Measurements from ENCODE around the gene RAB31.
A peak's percentile ranks its signal among the peaks of the same experiment; 100 is the strongest.

Gene RAB31

GRCh38 chr18:9681217-9681616 lies 26.9 kb upstream of the RAB31 start:
- no peak overlapping the region for H2AFZ ChIP-seq (ENCODE audit: low read depth, low read length)
- DNase-seq (no peak), ATAC-seq (ENCODE audit: insufficient read depth, low read depth) (no peak)
- H3K9me3 ChIP-seq (ENCODE audit: insufficient read depth, low read length, severe bottlenecking): no peaks in the 10 kb centered on the region
- TF ChIP-seq EZH2 (IDR thresholded peaks at IDR 0.05; ENCODE audit: borderline replicate concordance, low read depth, low read length, severe bottlenecking) (no peak), CTCF (IDR thresholded peaks at IDR 0.05; ENCODE audit: borderline replicate concordance, extremely low read depth, low read length, poor library complexity, severe bottlenecking) (no peak)
- H3K36me3 ChIP-seq (ENCODE audit: insufficient read depth, low read length): no peaks in the 10 kb centered on the region
- H3K4me3 ChIP-seq (ENCODE audit: low read depth in 1 of 2, low read length in 2 of 2): no peak overlapping the region
- peaks cover 26% of the 10 kb centered on the region for H3K4me1 ChIP-seq (ENCODE audit: insufficient read depth, low read length)
- no peaks in the 10 kb centered on the region for H3K79me2 ChIP-seq (ENCODE audit: insufficient read depth, low read length)
- no peak overlapping the region for H3K27ac ChIP-seq (ENCODE audit: low read length)
- no peak overlapping the region for H3K4me2 ChIP-seq (ENCODE audit: insufficient read depth, low read length)
- no peaks in the 10 kb centered on the region for H3K27me3 ChIP-seq (ENCODE audit: insufficient read depth, low read length, poor library complexity)
- H4K20me1 ChIP-seq (ENCODE audit: insufficient read depth, low read length): no peaks in the 10 kb centered on the region
- H3K9ac ChIP-seq (ENCODE audit: low read depth, low read length): no peak overlapping the region

- TF ChIP-seq EZH2 (IDR thresholded peaks at IDR 0.05; ENCODE audit: borderline replicate concordance, low read depth, low read length, severe bottlenecking) (no peak), CTCF (IDR thresholded peaks at IDR 0.05; ENCODE audit: borderline replicate concordance, extremely low read depth, low read length, poor library complexity, severe bottlenecking) (no peak)
- no peak overlapping the region for H3K4me2 ChIP-seq (ENCODE audit: insufficient read depth, low read length)
Observed at GRCh38 chr18:9682572-9682971, 25.5 kb upstream of the RAB31 start.

GRCh38 chr18:9683418-9684396 lies 24.4 kb upstream of the RAB31 start:
- Histone ChIP-seq H2AFZ (ENCODE audit: low read depth, low read length) (peak overlapping the region; percentile 34; the same call in 1 of the 2 replicates), H4K20me1 (ENCODE audit: insufficient read depth, low read length) (no peaks in the 10 kb centered on the region), H3K4me2 (ENCODE audit: insufficient read depth, low read length) (peak overlapping the region; percentile 56; the same call in 1 of the 2 replicates), H3K9ac (ENCODE audit: low read depth, low read length) (no peak overlapping the region), H3K4me1 (ENCODE audit: insufficient read depth, low read length) (peaks cover 26% of the 10 kb centered on the region), H3K9me3 (ENCODE audit: insufficient read depth, low read length, severe bottlenecking) (no peaks in the 10 kb centered on the region), H3K79me2 (ENCODE audit: insufficient read depth, low read length) (no peaks in the 10 kb centered on the region), H3K4me3 (ENCODE audit: low read depth in 1 of 2, low read length in 2 of 2) (no peak overlapping the region), H3K27ac (ENCODE audit: low read length) (peak overlapping the region; percentile 64; the same call in 1 of the 2 replicates), H3K27me3 (ENCODE audit: insufficient read depth, low read length, poor library complexity) (no peaks in the 10 kb centered on the region), H3K36me3 (ENCODE audit: insufficient read depth, low read length) (no peaks in the 10 kb centered on the region)
- ATAC-seq (ENCODE audit: insufficient read depth, low read depth) (no peak), DNase-seq (no peak)
- TF ChIP-seq EZH2 (IDR thresholded peaks at IDR 0.05; ENCODE audit: borderline replicate concordance, low read depth, low read length, severe bottlenecking) (no peak), CTCF (IDR thresholded peaks at IDR 0.05; ENCODE audit: borderline replicate concordance, extremely low read depth, low read length, poor library complexity, severe bottlenecking) (peak; percentile 36)

More at GRCh38 chr18:9682572-9682971, 25.5 kb upstream of the RAB31 start:
- Histone ChIP-seq H3K79me2 (ENCODE audit: insufficient read depth, low read length) (no peaks in the 10 kb centered on the region), H3K36me3 (ENCODE audit: insufficient read depth, low read length) (no peaks in the 10 kb centered on the region), H3K9me3 (ENCODE audit: insufficient read depth, low read length, severe bottlenecking) (no peaks in the 10 kb centered on the region), H2AFZ (ENCODE audit: low read depth, low read length) (no peak overlapping the region), H3K27me3 (ENCODE audit: insufficient read depth, low read length, poor library complexity) (no peaks in the 10 kb centered on the region), H4K20me1 (ENCODE audit: insufficient read depth, low read length) (no peaks in the 10 kb centered on the region), H3K9ac (ENCODE audit: low read depth, low read length) (no peak overlapping the region), H3K4me1 (ENCODE audit: insufficient read depth, low read length) (peaks cover 26% of the 10 kb centered on the region), H3K27ac (ENCODE audit: low read length) (no peak overlapping the region), H3K4me3 (ENCODE audit: low read depth in 1 of 2, low read length in 2 of 2) (no peak overlapping the region)
- ATAC-seq (ENCODE audit: insufficient read depth, low read depth): no peak
- no peak for DNase-seq

All from DND-41 (cell line).